HEK293 (cell line): ENCODE data around the gene MAU2.

Experiments used
- CTCF ChIP-seq: fragments of 450-650 bp; formaldehyde crosslinking; IDR thresholded peaks from 2 replicates; pipeline ENCODE4 v1.5.1; 2016; ENCODE audit warnings: missing biosample characterization, missing genetic modification characterization
- GLIS1 ChIP-seq: fragments of 450-650 bp; formaldehyde crosslinking; IDR thresholded peaks from 2 replicates; pipeline ENCODE4 v1.5.1; 2016; ENCODE audit warnings: missing biosample characterization, missing genetic modification characterization
- HIC1 ChIP-seq: fragments of 450-650 bp; formaldehyde crosslinking; IDR thresholded peaks from 2 replicates; pipeline ENCODE4 v1.5.1; 2016; ENCODE audit warnings: missing biosample characterization, missing genetic modification characterization
- OSR2 ChIP-seq: fragments of 450-650 bp; formaldehyde crosslinking; IDR thresholded peaks from 2 replicates; pipeline ENCODE4 v1.5.1; 2016; ENCODE audit warnings: missing biosample characterization, missing genetic modification characterization
- PBX3 ChIP-seq: sonication (generic); formaldehyde crosslinking; IDR thresholded peaks from 2 replicates; pipeline ENCODE4 v1.8.1; 2022; ENCODE audit warnings: mild to moderate bottlenecking, moderate library complexity, missing genetic modification reagents
- PRDM4 ChIP-seq: fragments of 450-650 bp; formaldehyde crosslinking; IDR thresholded peaks from 2 replicates; pipeline ENCODE4 v1.5.1; 2017; ENCODE audit warnings: missing biosample characterization, missing genetic modification characterization
- SP2 ChIP-seq: fragments of 450-650 bp; formaldehyde crosslinking; IDR thresholded peaks from 2 replicates; pipeline ENCODE4 v1.5.1; 2016; ENCODE audit warnings: missing biosample characterization, missing genetic modification characterization
- ZBTB20 ChIP-seq: fragments of 450-650 bp; formaldehyde crosslinking; IDR thresholded peaks from 2 replicates; pipeline ENCODE4 v1.5.1; 2016; ENCODE audit warnings: missing biosample characterization, missing genetic modification characterization
- ZBTB26 ChIP-seq: fragments of 450-650 bp; formaldehyde crosslinking; optimal IDR thresholded peaks from 2 replicates; pipeline ENCODE3; 2016; ENCODE audit warnings: missing biosample characterization, mild to moderate bottlenecking, missing genetic modification characterization
- ZNF248 ChIP-seq: fragments of 450-650 bp; formaldehyde crosslinking; IDR thresholded peaks from 2 replicates; pipeline ENCODE4 v1.5.1; 2017; ENCODE audit warnings: missing biosample characterization, missing genetic modification characterization
- ZNF335 ChIP-seq: fragments of 450-650 bp; formaldehyde crosslinking; conservative IDR thresholded peaks from 2 replicates; pipeline ENCODE4 v1.5.1; 2016; ENCODE audit warnings: missing biosample characterization, missing genetic modification characterization
- ZNF341 ChIP-seq: fragments of 450-650 bp; formaldehyde crosslinking; IDR thresholded peaks from 2 replicates; pipeline ENCODE4; 2016; ENCODE audit warnings: low read depth, missing biosample characterization, missing genetic modification characterization
- ZNF398 ChIP-seq: fragments of 450-650 bp; formaldehyde crosslinking; IDR thresholded peaks from 2 replicates; pipeline ENCODE4 v1.5.1; 2017; ENCODE audit warnings: missing biosample characterization, missing genetic modification characterization
- ZNF488 ChIP-seq: fragments of 450-650 bp; formaldehyde crosslinking; IDR thresholded peaks from 2 replicates; pipeline ENCODE4 v1.5.1; 2016; ENCODE audit warnings: missing biosample characterization, missing genetic modification characterization
- ZNF521 ChIP-seq: fragments of 450-650 bp; formaldehyde crosslinking; IDR thresholded peaks from 2 replicates; pipeline ENCODE4 v1.5.1; 2017; ENCODE audit warnings: missing biosample characterization, mild to moderate bottlenecking, missing genetic modification characterization
- ZNF544 ChIP-seq: fragments of 450-650 bp; formaldehyde crosslinking; IDR thresholded peaks from 2 replicates; pipeline ENCODE4 v1.5.0; 2017; ENCODE audit warnings: missing biosample characterization, missing genetic modification characterization
- ZNF580 ChIP-seq: fragments of 450-650 bp; formaldehyde crosslinking; IDR thresholded peaks from 2 replicates; pipeline ENCODE4 v1.5.1; 2016; ENCODE audit warnings: missing biosample characterization, missing genetic modification characterization
- ZNF692 ChIP-seq: fragments of 450-650 bp; formaldehyde crosslinking; IDR thresholded peaks from 2 replicates; pipeline ENCODE4 v1.5.1; 2016; ENCODE audit warnings: missing biosample characterization, missing genetic modification characterization
- ZNF704 ChIP-seq: fragments of 450-650 bp; formaldehyde crosslinking; IDR thresholded peaks from 2 replicates; pipeline ENCODE4 v1.5.1; 2016; ENCODE audit warnings: missing biosample characterization, missing genetic modification characterization
- ZNF768 ChIP-seq: fragments of 450-650 bp; formaldehyde crosslinking; IDR thresholded peaks from 2 replicates; pipeline ENCODE4 v1.5.1; 2018; ENCODE audit warnings: missing biosample characterization, mild to moderate bottlenecking, missing genetic modification characterization
- ZNF792 ChIP-seq: fragments of 450-650 bp; formaldehyde crosslinking; IDR thresholded peaks from 2 replicates; pipeline ENCODE4 v1.5.1; 2016; ENCODE audit warnings: missing biosample characterization, missing genetic modification characterization

Gene MAU2

GRCh38 chr19:19385131-19385895 lies 64.7 kb downstream of the MAU2 start (continued):
- TF ChIP-seq ZNF768 (tag by site-specific recombination), result no peak
- TF ChIP-seq OSR2, result no peak
- TF ChIP-seq HIC1, result peak; percentile 15; the same call in 1 of the 2 replicates
- peak; percentile 79 for TF ChIP-seq ZNF335 (tag by site-specific recombination)
- TF ChIP-seq PRDM4 (tag by site-specific recombination), result no peak
- peak; percentile 25; the same call in 1 of the 2 replicates for TF ChIP-seq ZNF341 (tag by site-specific recombination)
- TF ChIP-seq SP2 (tag by site-specific recombination), result peak; percentile 100
- no peak for TF ChIP-seq ZNF544 (tag by site-specific recombination)
- no peak for TF ChIP-seq ZNF488 (tag by site-specific recombination)
- TF ChIP-seq ZBTB20 (tag by site-specific recombination), result no peak; the same call in 1 of the 2 replicates
- no peak for TF ChIP-seq ZNF521 (tag by site-specific recombination)
- peak; percentile 65 for TF ChIP-seq GLIS1
- TF ChIP-seq ZNF248 (tag by site-specific recombination), result no peak
- no peak for TF ChIP-seq ZNF792
- no peak for TF ChIP-seq ZNF580 (tag by site-specific recombination)
- TF ChIP-seq ZNF692, result no peak
- peak; percentile 93 for TF ChIP-seq ZBTB26 (tag by site-specific recombination)
- peak; percentile 100 for TF ChIP-seq PBX3 (CRISPR knock-in tag)
- TF ChIP-seq CTCF (tag by site-specific recombination), result no peak
- TF ChIP-seq ZNF398 (tag by site-specific recombination), result no peak
- TF ChIP-seq ZNF704 (tag by site-specific recombination), result no peak
